Body of pancreas (tissue), 4 donors: ENCODE measurements around the gene RB1.
A peak's percentile ranks its signal among the peaks of the same experiment; 100 is the strongest.

ENCODE experiments used
- POLR2A ChIP-seq, 3 donors: fragments of 450-650 bp; IDR thresholded peaks; one replicate each; pipeline ENCODE4 v1.6.1; 2016; ENCODE audit warnings: antibody characterized with exemption in 3 of 3, mild to moderate bottlenecking in 2 of 3
- TF ChIP-seq, protein P1 (sequence below), 7 experiments: fragments of 450-650 bp in 4 of 7; fragments of 200-600 bp in 3 of 7; sonication (generic) in 3 of 7; IDR thresholded peaks; one replicate each; pipeline ENCODE4 v1.5.1; 2016 to 2019; ENCODE audit warnings: antibody characterized with exemption in 7 of 7

DNA sequence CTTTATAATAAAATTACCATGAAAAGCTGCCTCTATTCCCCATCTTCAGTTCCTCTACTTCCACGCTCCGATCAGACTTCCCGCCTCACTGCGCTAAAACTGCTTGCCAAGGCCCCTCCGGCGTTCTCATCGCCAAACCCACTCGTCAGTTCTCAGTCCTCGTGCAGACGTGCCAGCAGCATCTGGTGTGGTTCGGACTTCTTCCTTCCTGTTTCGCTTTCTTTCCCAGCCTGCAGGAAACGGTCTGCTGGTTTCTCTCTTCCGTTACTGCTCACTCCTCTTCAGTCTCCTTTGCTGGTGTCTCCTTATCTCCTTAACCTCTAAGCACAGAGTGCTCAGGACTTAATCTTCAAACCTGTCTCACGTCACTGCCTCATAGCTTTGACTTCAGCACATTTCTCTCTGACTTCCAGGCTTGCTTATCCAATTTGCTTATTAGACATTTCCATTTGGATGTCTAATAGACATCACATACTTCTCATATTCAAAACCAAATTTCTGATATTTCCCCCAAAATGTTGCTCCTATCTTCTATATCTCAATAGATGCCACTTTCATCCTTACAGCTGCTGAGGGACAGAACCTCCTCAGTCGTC, 189.0 kb downstream of the RB1 start:
- TF ChIP-seq POLR2A (IDR thresholded peaks at IDR 0.05) = peak in 2 of 3 donors; percentile 27 to 53
- TF ChIP-seq, protein P1, sequence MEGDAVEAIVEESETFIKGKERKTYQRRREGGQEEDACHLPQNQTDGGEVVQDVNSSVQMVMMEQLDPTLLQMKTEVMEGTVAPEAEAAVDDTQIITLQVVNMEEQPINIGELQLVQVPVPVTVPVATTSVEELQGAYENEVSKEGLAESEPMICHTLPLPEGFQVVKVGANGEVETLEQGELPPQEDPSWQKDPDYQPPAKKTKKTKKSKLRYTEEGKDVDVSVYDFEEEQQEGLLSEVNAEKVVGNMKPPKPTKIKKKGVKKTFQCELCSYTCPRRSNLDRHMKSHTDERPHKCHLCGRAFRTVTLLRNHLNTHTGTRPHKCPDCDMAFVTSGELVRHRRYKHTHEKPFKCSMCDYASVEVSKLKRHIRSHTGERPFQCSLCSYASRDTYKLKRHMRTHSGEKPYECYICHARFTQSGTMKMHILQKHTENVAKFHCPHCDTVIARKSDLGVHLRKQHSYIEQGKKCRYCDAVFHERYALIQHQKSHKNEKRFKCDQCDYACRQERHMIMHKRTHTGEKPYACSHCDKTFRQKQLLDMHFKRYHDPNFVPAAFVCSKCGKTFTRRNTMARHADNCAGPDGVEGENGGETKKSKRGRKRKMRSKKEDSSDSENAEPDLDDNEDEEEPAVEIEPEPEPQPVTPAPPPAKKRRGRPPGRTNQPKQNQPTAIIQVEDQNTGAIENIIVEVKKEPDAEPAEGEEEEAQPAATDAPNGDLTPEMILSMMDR (IDR thresholded peaks at IDR 0.05) = no peak
